GM12872 (cell line): ENCODE data around the gene HBP1.

Experiments
- CTCF ChIP-seq: IDR thresholded peaks from 3 replicates; pipeline ENCODE4 v1.5.1; 2011; ENCODE audit warnings: low read depth, mild to moderate bottlenecking, low read length, moderate library complexity; ENCODE audit not compliant: insufficient read depth

HBP1 gene

GRCh38 chr7:107233981-107234380 lies 65.2 kb downstream of the HBP1 start:
- no peak for TF ChIP-seq CTCF

DNA sequence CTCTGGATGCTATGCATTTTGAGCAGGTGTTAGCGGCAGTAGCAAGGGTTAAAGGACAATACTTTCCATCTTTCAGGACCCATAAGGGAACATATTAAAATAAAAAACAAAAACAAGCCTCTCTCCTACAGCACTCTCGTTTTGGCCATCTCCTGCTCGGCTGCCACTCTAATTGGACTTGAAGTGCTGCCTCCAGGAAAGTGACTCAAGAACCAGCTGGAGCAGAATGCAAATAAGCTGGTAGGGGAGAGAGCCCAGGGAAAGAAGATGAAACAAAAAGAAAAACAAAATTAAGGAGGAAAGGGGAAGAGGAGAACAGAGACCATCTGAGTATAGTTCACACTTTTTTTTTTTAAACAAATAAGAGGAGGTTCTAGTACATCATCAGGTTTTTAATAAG lies 65.6 kb downstream of the HBP1 start:
- no peak for TF ChIP-seq CTCF

DNA sequence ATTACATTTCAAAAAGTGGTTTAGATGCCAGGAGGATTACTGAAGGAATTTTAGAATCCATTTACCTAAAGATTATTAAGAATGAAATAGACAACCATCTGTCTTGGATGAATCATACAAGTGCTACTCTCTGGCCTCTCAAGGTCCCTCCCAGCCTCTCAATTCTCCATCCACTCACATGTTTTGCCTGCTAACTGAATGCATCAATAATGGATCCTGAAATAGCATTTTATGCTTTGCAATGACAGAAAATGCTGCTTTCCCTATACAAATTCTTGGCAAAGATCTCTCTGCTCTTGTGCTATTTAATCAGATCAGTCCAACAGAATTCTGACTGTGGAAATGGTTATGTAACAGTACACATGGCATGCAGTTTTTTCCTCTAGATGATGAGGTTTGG lies 68.1 kb downstream of the HBP1 start:
- no peak for TF ChIP-seq CTCF

DNA sequence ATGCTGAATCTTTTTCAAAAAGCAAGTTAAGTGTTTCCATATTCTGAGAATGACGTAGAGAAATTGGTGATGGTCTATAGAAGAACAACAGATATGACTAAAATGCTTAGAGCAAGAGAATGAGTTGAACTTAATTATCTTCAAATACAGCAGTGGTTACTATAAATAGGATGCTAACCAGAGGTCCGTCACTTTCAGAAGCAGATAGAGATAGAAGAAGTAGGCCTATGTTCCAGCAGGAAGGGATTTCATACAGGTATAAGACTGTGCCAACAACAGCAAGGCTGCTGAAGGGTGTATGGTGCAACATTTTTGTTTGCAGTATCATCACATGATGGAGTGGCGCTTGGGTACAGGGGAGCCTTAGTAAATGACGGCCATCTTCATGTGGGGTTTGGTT lies 68.6 kb downstream of the HBP1 start:
- TF ChIP-seq CTCF, result no peak

DNA sequence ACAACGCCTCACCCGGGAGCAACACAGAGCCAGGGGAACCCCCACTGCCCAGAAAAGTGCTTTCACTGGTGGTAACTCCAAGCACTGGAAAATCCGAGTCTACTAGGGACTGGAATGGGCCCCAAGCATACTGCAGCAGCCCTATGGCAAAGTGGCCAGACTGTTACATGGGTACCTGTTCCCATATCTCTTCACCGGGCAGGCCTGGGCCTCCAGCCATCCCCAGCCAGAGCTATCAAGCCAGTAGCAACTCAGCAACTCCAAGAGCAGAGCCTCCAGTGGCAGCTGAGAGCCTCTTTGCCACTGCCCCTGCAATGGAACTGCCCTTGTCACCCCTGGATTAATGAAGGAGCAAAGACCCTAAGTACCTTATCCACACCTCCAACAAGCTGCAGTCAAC lies 73.5 kb downstream of the HBP1 start:
- no peak for TF ChIP-seq CTCF

DNA sequence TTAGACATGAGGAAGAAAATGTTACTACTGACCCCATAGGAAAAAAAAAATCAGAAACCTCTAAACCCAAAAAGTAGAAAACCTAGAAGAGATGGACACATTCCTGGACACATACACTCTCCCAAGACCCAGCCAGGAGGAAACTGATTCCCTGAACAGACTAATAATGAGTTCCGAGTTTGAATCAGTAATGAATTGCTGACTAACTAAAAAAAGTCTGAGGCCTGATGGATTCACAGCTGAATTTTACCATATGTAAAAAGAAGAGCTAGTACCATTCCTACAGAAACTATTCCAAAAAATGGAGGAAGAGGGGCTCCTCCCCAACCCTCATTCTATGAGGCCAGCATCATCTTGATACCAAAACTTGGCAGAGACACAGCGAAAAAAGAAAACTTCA lies 75.8 kb downstream of the HBP1 start:
- no peak for TF ChIP-seq CTCF

- no peak for TF ChIP-seq CTCF
Measured at GRCh38 chr7:107248551-107249316, 79.9 kb downstream of the HBP1 start.
